WI38 (cell line): ENCODE data around the gene OMG.

Experiments used
- H3K4me3 ChIP-seq: 2 replicates; pipeline ENCODE4 v1.5.1; 2011; ENCODE audit warnings: low read depth, mild to moderate bottlenecking, control low read depth, low read length
- TF ChIP-seq, protein P1 (sequence below): IDR thresholded peaks from 2 replicates; pipeline ENCODE4 v1.5.1; 2012; ENCODE audit warnings: low read depth, mild to moderate bottlenecking, control low read depth, low read length

Gene OMG

GRCh38 chr17:31321966-31322365, 24.9 kb upstream of the OMG start:
- TF ChIP-seq, protein P1, sequence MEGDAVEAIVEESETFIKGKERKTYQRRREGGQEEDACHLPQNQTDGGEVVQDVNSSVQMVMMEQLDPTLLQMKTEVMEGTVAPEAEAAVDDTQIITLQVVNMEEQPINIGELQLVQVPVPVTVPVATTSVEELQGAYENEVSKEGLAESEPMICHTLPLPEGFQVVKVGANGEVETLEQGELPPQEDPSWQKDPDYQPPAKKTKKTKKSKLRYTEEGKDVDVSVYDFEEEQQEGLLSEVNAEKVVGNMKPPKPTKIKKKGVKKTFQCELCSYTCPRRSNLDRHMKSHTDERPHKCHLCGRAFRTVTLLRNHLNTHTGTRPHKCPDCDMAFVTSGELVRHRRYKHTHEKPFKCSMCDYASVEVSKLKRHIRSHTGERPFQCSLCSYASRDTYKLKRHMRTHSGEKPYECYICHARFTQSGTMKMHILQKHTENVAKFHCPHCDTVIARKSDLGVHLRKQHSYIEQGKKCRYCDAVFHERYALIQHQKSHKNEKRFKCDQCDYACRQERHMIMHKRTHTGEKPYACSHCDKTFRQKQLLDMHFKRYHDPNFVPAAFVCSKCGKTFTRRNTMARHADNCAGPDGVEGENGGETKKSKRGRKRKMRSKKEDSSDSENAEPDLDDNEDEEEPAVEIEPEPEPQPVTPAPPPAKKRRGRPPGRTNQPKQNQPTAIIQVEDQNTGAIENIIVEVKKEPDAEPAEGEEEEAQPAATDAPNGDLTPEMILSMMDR, result no peak
- no peak overlapping the region for H3K4me3 ChIP-seq

DNA sequence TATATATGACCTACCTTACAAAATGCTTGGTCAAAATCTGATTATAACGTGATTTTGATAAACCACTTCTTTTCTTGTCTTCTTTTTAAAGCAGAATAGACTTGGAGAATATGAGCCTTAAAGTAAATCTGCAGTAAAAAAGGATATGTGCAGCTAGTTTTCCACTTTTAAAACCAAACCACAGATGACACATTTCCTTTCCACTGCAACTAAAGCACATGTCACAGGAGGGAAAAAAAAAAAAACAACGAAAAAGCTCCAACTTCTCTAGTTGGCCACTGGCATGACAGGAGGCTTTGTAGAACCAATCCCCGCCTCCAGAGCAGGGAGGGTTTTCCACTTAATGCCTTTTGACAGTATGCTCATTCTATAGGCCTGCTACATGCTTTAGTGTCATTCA, 24.4 kb upstream of the OMG start, which contains the start of gene EVI2A:
EVI2A (minus strand) TSS at position 142 of the 400 bp plus-strand sequence. CDS start 2,609 bp downstream, outside the sequence.
- TF ChIP-seq, protein P1, result no peak
- H3K4me3 ChIP-seq, result no peak within 1 kb of the TSS

DNA sequence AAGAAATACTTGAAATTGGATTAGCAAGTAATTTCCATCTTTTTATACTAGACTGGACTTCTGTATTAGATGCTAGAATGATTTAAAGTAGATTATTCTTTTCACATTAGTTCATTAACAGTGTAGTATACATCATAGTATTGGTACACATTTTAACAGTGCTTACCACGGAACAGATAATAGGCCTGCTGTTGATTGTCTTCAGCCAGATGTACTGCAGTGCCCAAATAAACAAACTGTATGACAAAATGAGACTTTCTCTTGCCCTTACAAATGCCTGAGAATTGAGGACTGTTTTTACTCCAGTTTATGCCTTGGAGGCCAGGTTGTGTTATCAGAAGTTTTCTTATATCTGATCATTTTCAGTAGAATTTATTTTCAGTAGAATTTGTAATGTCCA, 23.8 kb upstream of the OMG start:
- TF ChIP-seq, protein P1, result no peak
- H3K4me3 ChIP-seq, result no peak overlapping the region

GRCh38 chr17:31320241-31320640, 23.2 kb upstream of the OMG start:
- no peak overlapping the region for H3K4me3 ChIP-seq
- TF ChIP-seq, protein P1, result no peak

DNA sequence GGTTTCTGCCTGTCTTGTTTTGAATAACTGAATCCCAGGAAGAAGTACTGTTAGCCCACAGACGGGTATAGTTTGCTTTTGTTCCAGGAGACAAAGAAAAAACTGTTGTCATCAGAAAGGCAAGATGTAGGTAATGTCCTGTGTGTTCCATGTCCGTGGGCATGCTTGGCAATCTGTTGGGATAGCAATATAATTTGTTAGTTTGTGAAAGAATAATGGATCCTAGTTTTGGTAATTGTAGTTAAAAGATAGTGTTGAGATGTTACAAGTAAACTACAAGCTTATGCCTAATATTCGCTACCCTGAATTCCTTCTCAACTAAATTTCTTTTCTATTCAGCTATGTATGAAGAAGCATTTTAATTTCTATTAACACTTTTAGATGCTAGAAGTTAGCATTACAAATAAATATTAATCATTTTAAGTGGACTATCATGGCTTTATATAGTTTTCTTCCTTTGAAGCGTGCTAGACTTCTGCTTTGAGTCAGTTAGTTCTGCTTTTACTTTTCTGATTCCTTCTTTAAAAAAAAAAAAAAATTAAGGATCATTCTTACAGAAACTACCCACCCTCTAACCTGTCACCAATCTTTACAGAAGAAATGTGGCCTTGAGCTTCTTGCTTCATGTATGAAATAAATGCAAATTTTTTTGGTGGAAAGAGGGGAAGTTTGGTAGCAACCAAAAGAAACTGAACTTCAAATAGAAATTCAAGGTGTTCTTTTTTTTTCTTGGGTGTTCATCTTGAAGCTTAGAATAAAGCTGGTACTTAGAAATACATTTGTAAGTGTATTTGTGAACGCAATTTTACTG, 22.0 kb upstream of the OMG start:
- H3K4me3 ChIP-seq, result no peak overlapping the region
- TF ChIP-seq, protein P1, result no peak

GRCh38 chr17:31318298-31318801, 21.3 kb upstream of the OMG start:
- no peak overlapping the region for H3K4me3 ChIP-seq
- TF ChIP-seq, protein P1, result no peak

DNA sequence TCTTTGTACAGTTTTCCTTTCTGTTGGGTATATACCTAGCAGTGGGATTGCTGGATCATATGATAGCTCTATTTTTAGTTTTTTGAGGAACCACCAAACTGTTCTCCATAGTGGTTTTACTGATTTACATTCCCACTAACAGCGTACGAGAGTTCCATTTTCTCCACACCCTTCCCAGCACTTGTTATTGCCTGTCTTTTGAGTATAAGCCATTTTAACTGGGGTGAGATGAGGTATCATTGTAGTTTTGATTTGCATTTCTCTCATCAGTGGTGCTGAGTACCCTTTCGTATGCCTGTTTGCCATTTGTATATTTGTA, 17.7 kb upstream of the OMG start:
- H3K4me3 ChIP-seq, result no peak overlapping the region
- TF ChIP-seq, protein P1, result no peak
